Measurements from ENCODE around the gene TMEM132D. TPM values are rescaled to one million over a fixed set of nuclear protein-coding genes. Genes with fewer than 3 reads are reported as not detected.

TMEM132D gene
- total RNA-seq, 2 donors from 2014 or later = under 0.01 to 0.26 TPM

DNA sequence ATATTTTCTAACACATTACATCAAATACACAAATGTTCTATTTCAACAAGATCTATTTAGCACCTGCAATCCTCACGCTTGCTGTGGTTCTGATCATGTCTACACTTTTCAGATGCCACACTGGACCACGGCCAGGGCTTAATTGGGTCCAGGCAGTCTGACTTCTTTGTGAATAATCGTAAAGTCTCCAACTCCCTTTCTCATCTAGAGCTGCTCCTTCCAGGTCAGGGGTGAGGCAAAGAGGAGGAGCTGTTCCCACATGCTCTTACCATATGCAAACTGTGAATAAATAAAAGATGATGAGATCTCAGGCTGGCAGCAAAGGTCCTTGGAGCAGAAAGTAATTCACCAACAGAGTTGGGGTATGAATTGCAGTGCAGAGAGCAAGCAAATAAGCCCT lies 733.9 kb downstream of the TMEM132D start:
- Histone ChIP-seq H3K36me3 (replicated peaks in 1 of 2; ENCODE audit: insufficient read depth in 1 of 2, low read depth in 2 of 2) (no peaks in the 10 kb centered on the region), H3K27me3 (no peaks in the 10 kb centered on the region), H3K27ac (no peak overlapping the region), H3K4me3 (no peak overlapping the region), H3K4me1 (no peaks in the 10 kb centered on the region), H3K9me3 (no peaks in the 10 kb centered on the region)
- no peak for TF ChIP-seq POLR2A (IDR thresholded peaks at IDR 0.05)
- TF ChIP-seq, protein P1, sequence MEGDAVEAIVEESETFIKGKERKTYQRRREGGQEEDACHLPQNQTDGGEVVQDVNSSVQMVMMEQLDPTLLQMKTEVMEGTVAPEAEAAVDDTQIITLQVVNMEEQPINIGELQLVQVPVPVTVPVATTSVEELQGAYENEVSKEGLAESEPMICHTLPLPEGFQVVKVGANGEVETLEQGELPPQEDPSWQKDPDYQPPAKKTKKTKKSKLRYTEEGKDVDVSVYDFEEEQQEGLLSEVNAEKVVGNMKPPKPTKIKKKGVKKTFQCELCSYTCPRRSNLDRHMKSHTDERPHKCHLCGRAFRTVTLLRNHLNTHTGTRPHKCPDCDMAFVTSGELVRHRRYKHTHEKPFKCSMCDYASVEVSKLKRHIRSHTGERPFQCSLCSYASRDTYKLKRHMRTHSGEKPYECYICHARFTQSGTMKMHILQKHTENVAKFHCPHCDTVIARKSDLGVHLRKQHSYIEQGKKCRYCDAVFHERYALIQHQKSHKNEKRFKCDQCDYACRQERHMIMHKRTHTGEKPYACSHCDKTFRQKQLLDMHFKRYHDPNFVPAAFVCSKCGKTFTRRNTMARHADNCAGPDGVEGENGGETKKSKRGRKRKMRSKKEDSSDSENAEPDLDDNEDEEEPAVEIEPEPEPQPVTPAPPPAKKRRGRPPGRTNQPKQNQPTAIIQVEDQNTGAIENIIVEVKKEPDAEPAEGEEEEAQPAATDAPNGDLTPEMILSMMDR (IDR thresholded peaks at IDR 0.05) = no peak
- intact Hi-C loops (cut with DNase I) = no loop called here
- ATAC-seq = no peak
- no peak for DNase-seq
- WGBS, 2 donors = 53 to 54% methylated on average over 3 of the region's 3 CpGs

DNA sequence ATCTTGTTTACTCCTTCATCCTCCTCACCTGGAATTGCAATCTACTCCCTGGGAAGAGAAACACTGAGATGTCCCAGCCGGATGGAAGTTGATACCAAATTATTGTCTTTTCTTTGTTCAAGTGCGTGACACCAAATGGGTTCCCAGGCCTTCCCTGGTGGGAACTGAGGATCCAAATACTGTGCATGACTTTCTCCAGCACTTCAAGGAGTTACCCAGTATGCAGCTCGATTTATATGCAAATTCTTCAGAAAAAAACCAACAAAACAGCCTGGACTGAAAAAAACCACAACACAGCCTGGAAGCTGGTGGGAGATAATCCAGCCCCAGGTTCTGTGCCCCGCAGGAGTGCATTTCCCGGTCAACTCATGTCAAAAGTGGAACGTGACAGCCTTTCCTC lies 740.0 kb downstream of the TMEM132D start:
- 29 to 31% methylated on average over 6 of the region's 6 CpGs for WGBS, 2 donors
- intact Hi-C loops (cut with DNase I) = no loop called here

DNA sequence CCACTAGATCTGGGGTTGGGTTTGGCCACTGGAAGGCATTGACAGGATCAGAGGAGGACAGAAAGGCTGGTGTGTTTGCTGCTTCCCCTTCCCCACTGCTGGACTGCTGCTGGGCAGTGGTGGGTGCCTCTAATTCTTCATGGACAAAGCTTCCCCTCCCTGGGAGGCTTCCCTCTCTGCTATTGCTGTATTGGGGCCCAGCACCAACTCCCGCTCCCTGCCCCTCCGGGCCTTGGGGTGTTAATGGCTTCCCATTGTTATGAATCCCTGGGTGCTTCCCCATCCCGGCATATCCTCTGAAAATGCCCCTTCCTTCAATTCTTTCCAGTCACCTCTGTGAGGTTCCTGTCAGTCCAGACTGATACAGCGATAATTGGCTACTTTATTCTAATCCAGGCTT lies 740.4 kb downstream of the TMEM132D start:
- H3K36me3 ChIP-seq (replicated peaks in 1 of 2; ENCODE audit: insufficient read depth in 1 of 2, low read depth in 2 of 2) = no peaks in the 10 kb centered on the region
- DNase-seq (no peak), ATAC-seq (no peak)
- H3K4me1 ChIP-seq = no peaks in the 10 kb centered on the region
- TF ChIP-seq, protein P1 (IDR thresholded peaks at IDR 0.05) = no peak
- TF ChIP-seq POLR2A (IDR thresholded peaks at IDR 0.05) = no peak
- intact Hi-C loops (cut with DNase I) = no loop called here
- WGBS, 2 donors = 36 to 37% methylated on average over 4 of the region's 4 CpGs
- H3K27ac ChIP-seq = no peak overlapping the region
- H3K27me3 ChIP-seq = no peaks in the 10 kb centered on the region
- no peak overlapping the region for H3K4me3 ChIP-seq
- H3K9me3 ChIP-seq = peaks cover 0 to 9% (median 0%) of the 10 kb centered on the region in 3 donors

More for the DNA sequence above, 740.0 kb downstream of the TMEM132D start:
- ATAC-seq (no peak), DNase-seq (no peak)
- no peak overlapping the region for H3K27ac ChIP-seq
- H3K4me1 ChIP-seq = no peaks in the 10 kb centered on the region
- no peaks in the 10 kb centered on the region for H3K27me3 ChIP-seq
- TF ChIP-seq POLR2A (IDR thresholded peaks at IDR 0.05) = no peak
- TF ChIP-seq, protein P1 (IDR thresholded peaks at IDR 0.05) = no peak
- peaks cover 0 to 9% (median 0%) of the 10 kb centered on the region in 3 donors for H3K9me3 ChIP-seq
- H3K4me3 ChIP-seq = no peak overlapping the region
- no peaks in the 10 kb centered on the region for H3K36me3 ChIP-seq (replicated peaks in 1 of 2; ENCODE audit: insufficient read depth in 1 of 2, low read depth in 2 of 2)

DNA sequence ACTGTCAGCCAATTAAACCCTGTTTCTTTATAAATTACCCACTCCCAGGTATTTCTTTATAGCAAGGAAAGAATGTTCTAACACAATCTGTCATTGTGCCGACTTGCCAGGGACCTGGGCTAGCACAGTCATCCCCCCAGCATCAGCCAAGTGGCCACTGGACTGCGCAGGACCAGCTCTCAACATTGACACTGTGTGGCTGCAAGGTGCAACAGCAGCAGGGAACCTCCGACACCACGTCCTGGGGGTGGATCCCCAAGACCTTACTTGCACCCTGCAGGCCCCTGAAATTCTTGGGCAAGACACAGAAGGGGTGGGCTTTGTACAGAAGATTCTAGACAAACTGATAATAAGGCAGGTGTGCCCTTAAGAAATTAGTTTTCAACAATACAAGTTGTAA lies 741.0 kb downstream of the TMEM132D start:
- ATAC-seq (no peak), DNase-seq (no peak)
- Histone ChIP-seq H3K27ac (no peak overlapping the region), H3K36me3 (replicated peaks in 1 of 2; ENCODE audit: insufficient read depth in 1 of 2, low read depth in 2 of 2) (no peaks in the 10 kb centered on the region), H3K4me1 (no peaks in the 10 kb centered on the region), H3K4me3 (no peak overlapping the region), H3K27me3 (no peaks in the 10 kb centered on the region), H3K9me3 (peaks cover 0 to 9% (median 0%) of the 10 kb centered on the region in 3 donors)
- no peak for TF ChIP-seq POLR2A (IDR thresholded peaks at IDR 0.05)
- TF ChIP-seq, protein P1 (IDR thresholded peaks at IDR 0.05) = no peak
- 59 to 64% methylated on average over 4 of the region's 4 CpGs for WGBS, 2 donors
- intact Hi-C loops (cut with DNase I) = no loop called here

DNA sequence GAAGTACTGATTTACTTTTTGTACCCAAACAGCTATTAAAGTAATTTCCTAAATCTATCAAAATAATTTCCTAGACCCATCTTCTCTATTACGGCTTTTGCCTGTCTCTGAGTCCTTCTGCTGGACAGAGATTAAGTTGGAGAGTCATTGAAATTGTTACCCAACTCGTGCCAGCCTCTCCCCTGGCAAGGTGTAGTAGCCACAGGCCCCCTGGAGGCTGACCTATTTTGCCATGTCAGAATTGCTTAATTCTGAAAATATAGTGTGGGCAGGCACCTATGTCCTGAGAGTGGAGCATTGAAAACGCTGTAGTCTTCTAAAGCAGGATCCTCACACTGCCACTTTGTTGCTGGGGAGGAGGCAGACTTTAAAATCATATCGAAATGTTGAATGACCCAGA lies 742.3 kb downstream of the TMEM132D start:
- TF ChIP-seq POLR2A (IDR thresholded peaks at IDR 0.05) = no peak
- TF ChIP-seq, protein P1 (IDR thresholded peaks at IDR 0.05) = no peak
- ATAC-seq = no peak
- intact Hi-C loops (cut with DNase I) = no loop called here

More for the DNA sequence above, 742.3 kb downstream of the TMEM132D start:
- Histone ChIP-seq H3K4me1 (no peaks in the 10 kb centered on the region), H3K27me3 (no peaks in the 10 kb centered on the region), H3K36me3 (replicated peaks in 1 of 2; ENCODE audit: insufficient read depth in 1 of 2, low read depth in 2 of 2) (no peaks in the 10 kb centered on the region), H3K9me3 (peaks cover 0 to 9% (median 0%) of the 10 kb centered on the region in 3 donors), H3K4me3 (no peak overlapping the region), H3K27ac (no peak overlapping the region)
- DNase-seq = no peak
- 39 to 50% methylated on average over 4 of the region's 4 CpGs for WGBS, 2 donors

Measured in body of pancreas (tissue), 4 donors.